HG02763 (cell line): ENCODE data around the gene ADAM8.

Experiments
- ATAC-seq: cut with Tn5 transposase; IDR thresholded peaks from one replicate; pipeline ENCODE4 v1.9.1; 2021; ENCODE audit warnings: mild to moderate bottlenecking, moderate library complexity; ENCODE audit not compliant: unreplicated experiment

ADAM8 gene

DNA sequence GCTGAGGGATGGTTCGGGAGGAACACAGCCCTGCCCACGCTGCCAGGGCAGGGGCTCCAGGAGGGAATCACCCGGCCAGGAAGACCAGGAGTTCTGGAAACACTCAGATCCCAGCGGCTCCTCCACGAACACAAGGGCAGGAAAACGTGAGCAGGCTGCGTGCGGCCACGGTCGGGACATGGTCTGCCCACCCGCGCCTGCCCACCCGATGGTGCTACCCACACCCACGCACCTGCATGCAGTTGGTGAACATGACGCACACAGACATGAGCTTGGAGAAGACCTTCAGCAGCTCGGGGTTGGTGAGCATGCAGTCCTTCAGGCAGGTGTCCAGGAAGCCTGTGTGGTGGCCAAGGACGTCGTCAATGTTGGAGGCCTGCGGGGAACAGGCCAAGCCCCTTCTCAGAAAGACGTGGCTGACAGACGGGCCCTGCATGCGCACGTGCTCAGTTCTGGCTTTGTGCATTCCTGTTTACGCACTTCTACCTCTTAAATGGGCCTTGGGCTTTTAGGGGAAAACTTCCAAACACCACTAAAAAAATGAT, 6.2 kb upstream of the ADAM8 start:
- ATAC-seq, result no peak

DNA sequence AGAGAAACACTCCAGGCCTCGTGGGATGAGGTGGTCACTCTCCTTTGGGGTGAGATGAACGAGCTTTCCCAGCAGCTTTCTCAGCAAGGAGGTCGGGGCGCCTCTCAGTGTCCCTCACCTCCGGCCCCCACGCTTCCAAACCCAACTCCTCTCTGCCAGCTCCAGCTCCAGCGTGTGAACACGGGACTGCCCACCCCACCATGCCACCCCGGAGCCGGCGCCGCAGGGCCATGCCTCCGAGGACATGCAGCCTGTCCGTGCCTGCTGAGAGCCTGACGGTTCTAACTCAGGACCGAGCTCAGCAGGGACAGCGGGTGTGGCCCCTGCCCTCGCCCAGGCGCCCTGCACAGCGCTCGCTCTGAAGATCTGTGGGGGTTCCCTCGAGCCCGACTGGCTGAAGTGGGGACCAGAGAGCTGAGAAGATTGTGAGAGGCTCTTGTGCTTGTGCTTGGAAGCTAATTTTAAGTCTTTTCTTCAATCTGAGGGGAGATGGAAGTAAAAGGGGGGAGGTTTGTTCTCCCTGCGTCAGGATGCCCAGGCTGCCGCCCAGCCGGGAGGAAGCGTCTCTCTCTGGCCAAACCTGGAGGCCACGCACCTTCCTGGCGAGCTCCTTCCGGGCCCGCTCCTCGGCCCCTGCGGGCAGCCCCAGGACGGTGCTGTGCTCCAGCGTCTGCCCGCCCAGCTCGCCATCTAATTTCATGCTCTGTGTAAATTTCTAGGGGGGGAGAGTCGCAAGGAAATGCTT, 5.1 kb upstream of the ADAM8 start:
- no peak for ATAC-seq

DNA sequence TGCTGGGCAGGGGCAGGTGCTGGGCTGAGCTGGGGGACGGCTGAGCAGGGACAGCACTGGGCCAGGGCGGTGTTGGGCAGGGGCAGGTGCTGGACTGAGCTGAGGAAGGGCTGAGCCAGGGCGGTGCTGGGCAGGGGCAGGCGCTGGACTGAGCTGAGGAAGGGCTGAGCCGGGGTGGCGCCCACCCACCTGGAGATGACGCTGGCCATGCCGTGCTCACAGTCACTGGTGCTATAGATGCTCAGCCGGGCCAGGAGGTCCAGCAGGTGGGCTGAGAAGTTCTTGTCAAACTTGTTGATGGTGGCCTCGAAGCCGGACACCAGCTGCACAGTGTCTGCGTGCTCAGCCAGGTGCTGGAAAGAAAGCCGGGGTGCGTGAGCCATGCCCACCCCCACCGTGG, 4.4 kb upstream of the ADAM8 start:
- no peak for ATAC-seq

DNA sequence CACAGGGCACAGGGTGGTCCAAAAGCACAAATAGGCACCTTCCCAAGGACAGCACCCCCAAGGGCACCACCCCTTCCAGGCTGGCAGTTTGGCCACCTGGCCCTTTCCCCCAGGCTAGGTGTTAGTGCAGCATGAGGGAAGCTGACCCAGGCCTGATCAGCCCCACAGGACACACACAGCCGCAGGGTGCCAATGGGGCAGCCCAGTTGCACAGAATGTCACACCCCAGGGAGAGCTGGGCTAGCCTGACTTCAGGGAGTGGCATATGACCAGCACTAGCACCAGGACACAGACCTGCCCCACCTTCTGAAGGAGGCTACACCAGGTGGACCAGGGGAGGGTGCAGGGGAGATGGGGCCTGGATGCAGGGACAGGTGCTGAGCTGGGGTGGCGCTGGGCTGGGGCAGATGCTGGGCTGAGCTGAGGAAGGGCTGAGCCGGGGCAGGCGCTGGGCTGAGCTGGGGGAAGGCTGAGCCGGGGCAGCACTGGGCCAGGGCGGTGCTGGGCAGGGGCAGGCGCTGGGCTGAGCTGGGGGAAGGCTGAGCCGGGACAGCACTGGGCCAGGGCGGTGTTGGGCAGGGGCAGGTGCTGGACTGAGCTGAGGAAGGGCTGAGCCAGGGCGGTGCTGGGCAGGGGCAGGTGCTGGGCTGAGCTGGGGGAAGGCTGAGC, 3.9 kb upstream of the ADAM8 start:
- no peak for ATAC-seq

DNA sequence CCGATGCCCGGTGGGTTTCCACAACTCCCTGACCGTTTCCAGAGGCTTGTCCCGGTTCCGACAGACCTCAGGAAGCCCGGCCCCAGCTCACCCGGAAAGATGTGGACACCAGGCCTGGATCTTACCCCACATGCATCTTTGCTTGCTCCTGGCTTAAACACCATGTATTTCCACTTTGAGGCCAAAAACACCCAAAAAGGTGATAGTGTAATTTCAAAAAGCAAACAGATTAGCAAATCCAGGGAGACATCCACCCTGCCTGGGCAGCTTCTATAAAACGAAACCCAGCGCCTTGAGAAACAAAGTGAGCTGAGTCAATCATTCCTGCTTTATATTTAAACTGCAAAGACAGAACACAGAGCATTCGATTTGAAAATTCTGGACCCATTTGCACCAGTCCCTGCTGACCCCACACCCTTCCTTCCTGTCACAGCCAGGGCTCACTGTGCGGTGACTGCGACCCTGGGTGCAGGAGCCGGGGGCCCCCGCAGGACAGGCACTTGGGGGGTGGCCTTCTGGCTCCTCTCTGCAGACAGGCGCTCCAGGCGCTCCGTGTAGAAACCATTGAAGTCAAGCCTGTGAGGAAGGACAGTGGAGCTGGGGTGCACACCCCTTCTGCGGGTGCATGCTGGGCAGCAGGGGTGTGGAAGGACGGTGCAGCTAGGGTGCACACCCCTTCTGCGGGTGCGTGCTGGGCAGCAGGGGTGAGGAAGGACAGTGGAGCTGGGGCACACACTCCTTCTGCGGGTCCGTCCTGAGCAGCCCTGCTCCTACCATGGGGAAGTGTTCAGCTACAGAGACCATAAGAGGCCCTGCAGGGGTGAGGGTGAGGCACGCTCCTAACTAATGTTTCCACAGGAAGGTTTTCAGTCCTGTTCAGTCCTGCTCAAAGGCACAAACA, 2.9 kb upstream of the ADAM8 start:
- no peak for ATAC-seq

DNA sequence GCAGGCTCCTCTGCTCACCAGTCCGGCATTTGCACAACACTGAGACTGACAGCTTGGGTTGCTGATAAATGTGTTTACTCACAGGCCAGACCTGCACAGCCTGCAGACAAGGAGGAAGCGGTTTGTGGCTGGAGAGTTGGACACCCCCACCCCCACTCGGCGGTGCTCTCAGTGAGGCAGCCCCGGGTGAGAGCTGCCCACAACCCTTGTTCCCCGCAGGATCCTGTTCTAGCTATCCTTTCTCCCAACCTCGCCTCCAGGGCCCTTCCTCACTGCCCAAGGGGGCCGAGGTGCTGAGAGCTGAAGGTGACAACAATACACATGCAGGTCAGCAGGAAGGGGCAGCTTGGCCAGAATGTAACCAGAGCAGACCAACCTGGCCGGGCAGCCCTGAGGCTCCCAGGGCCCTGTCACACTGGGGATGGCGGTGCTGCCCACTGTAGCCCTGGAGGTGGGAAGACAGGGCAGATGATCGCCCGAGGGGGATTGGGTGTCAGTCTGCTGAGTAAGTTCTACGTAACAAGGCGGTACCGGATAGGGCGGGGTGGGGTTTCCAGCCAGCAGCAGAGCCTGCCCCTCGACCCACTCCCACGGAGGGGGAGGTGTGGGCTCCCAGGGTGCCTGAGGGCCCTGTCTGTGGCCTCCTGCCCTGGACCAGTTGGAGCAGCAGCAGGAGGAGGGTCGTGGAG, 2.1 kb upstream of the ADAM8 start:
- peak; percentile 32 for ATAC-seq

DNA sequence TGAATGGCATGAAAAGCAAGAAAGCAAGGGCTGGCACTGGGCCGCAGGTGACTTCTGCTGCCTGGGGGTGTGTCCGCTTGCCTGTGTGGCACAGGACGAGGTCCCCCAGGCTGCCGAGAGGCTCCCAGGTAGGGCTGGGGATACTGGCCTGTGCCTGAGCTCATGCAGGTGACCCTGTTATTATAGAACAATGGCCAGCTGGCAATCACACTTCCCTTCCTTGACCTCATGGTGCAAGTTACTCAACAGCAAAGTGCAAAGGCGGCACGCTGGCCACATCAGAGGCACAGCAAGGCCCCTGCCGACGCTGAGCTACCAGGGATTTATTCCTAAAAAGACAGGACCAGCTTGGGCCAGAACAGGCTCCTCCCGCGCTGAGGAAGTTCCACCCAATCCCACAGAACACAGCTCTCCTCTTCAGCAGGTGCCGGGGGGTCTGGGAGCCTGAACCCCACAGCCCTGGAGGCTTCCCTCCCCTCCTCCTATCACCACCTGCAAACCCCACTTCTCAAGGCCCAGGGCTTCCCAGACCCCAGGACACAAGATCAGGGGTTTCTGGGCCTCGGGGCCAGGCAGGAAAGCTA, 1.4 kb upstream of the ADAM8 start:
- ATAC-seq, result no peak

DNA sequence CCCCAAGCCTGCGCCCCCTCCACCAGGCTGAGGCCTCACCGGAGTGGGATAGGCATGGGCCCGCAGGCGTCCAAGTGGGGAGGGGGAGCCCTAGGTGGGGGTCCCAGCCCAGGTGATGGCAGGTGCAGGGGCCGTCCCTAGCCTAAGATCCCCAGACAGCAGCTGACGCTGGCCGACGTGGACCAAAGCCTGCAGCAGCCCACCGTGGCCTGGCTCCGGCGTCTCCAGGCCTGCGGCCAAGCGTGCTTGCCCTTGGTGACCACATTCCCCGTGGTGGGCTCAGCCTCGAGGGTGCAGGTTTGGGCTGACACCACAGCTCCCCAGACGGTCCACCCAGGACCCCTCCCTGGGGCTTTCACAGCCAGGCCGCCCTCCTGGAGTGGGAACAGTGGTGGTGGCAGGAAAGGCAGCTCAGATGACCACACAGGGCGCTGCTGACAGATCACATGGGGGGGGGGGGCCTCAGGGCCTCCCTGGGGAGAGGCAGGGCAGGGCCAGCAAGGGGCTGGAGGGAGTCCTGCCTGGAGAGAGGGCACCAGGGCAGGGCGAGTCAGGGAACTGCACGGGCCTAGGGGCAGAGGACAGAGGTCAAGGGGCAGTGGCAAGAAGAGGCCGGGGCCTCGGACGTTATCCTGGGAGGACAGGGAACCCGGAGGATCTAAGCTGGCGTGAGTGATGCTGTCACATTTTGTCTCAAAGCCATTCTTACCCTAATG, 767 bp upstream of the ADAM8 start:
- no peak for ATAC-seq

DNA sequence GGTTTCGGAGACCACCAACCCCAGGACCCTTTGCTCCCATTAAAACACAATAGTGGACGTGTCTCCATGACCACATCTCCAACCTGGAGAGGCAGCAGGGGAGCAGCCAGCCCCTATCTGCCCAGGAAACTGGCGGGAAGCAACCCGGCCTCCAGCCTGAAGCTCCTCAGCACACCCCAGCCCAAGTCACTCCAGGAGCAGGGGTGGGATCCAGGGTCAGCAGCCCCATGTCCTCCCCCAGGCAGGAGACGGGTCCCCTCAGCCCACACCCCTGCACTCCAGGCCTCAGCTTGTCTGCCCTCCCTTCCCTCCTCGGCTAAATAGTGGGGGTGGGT, 601 bp downstream of the ADAM8 start:
- no peak for ATAC-seq

DNA sequence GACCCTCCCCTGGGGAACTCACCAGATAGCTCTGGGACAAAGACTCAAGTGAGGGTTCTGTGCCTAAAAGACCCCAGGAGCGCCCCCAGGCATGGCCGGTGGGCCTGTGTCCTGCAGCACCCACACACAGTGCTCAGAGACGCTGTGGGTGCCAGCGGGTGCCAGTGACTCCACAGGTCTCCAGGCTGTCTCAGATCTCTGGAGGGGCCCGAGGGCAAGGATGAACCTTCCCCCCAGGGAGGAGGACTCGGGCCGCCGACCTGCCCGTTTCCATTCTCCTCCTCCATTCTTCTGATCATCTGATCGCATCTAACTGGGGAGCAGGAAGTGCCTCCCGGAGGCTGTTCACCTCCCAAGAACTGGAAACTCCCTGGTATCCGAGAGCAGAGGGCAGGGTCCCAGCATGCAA, 980 bp downstream of the ADAM8 start:
- ATAC-seq, result peak; percentile 33

DNA sequence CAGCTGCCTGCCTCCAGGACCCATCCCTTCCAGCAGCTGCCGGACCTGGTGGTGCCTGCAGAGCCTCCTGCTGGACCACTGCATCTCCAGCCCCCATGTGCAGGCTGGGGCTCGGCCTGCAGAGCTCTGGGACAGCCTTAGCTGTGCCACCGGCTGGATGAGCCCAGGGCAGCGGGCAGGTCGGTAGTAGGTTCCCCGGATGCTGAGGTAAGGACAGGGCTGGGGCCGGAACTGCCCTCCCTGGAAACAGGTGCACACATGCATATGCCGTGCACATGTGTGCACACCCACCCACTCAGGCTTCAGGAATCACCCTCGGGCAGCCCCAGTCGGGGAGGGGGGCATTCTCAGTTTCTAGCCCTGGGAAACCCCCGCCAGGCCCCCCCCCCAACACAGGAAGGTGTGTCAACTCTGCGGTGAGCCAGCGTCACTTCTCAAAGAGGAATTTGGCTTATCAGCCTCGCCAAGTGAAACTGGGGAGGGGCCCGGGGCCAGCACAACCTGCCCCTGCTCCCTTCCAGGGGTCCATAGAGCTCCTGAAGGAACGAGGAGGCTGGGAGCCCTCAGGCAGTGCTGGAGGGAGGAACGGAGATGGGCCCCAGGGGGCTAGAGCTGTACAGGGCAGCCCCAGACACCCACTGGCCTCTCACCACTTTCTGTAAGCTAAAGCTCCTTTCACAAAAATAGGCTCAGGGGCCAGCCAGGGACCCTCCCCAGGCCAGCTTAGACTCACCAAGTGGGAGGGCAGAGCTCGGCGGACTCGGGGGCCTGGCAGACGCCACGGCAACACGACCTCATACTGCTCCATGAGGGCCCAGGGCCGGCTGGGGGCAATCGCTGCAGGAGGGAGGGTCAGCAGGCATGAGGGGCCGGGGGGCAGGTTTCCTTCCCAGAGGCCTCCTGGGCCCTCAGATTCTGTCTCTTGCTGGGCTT, 1.7 kb downstream of the ADAM8 start:
- ATAC-seq, result peak; percentile 44

DNA sequence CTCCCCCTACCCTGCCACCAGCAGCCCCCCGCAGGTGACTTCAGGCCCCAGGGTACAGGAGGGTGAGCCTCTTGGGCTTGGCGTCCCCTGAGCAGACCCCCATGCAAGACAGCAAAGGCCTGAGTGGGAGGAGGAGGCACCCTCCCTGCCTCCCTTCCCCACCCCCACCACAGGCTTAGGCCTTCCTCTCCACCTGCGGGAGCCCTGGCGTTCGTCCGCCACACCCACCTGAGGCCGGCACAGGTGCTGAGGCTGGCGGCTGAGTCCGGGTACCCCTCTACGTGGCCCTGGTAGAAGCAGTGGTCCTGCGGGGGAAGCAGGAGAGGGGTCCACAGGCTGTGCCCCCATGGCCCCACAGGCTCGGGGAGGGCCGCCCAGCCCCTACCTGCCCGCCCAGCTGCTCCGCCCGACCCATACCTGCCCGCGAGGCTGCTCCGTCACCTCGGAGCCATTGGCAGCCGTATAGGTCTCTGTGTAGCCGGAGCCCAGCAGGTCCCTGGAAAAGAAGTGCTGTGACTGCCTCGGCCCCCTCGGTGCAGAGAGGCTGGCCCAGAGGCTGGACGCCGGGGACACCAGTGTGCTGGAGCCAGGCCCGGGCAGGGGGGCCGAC, 3.0 kb downstream of the ADAM8 start:
- ATAC-seq, result no peak

DNA sequence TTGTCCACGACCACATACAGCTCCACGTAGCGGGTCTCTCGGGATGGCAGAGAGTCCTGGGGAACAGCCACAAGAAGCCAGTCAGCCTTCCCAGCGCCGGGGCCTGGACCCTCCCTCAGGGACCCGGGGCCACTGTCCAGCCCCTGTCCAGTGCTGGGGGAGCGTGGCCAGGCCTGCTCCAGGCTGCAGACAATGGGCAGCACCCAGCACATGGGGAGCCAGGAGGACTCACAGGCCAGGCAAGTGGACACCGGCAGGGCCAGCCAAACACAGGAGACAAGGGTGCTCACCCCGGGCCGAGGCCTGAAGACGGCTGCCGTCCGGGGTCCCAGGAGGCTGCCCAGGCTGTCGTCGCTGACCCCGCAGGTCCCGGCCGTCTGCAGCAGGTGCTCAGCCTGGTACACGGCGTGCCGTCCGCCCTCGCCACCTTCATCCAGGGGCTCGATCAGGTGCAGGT, 3.7 kb downstream of the ADAM8 start:
- no peak for ATAC-seq

DNA sequence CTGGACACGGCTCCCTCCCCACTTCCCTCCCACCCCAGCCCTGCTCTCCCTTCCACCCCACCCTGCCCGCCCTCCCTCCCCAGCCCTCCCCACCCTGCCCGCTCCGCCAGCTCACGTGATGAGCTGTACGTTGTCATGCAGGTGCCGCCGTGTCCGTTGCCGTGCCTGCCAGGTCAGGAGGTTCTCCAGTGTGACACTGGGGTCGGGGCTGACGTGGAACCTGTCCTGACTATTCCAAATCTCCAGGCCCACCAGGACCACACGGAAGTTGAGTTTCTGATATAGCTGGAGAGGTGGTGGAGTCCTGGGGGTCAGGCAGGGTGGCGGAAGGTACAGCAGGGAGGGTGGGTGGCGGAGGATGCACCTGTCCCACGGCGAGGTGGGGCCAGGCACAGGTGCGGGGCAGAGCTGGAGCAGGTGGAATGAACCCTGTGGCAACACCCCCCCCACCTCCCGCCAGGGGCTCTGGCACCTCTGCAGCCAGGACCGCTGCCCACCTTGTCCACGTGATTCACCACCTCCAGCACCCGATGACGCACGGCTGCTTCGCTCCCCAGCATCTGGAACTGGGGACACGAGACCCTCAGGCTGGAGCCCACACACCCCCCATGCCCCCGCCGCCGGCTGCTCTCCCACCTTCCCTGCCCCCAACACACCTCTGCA, 4.2 kb downstream of the ADAM8 start:
- no peak for ATAC-seq

DNA sequence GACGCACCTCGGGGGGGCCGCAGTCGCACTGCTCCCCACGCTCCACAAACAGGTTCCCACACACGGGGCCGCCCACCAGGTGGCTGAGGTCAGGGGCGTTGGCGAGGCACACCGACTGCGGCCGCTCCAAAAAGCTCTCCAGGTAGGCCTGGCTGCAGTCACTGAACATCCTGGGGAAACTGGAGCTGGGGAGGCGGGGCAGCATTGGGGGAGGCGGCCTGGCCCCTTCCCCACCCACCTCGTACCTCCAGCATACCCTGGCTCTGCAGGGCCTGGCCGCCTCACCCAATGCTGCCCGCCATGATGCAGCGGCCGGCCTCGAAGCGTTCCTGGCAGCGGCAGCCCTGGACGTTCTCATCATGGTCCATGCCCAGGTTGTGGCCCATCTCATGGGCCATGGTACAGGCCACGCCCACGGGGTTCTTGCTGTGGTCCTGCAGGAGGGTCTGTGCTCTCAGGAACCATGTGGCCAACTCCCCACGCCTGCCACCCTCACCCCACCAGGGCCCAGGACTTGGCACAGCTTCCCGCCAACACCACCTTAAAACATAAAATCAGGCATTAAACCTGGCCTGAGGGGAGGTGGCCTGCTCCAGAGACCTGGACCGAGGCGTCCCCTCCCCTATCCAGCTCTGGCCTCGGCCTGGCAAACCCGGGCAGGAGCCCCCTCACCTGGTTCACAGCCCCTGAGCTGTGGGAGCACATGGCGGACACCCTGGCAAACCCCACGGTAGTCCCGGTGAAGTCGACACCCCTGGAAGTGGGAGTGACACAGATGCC, 5.0 kb downstream of the ADAM8 start:
- no peak for ATAC-seq

DNA sequence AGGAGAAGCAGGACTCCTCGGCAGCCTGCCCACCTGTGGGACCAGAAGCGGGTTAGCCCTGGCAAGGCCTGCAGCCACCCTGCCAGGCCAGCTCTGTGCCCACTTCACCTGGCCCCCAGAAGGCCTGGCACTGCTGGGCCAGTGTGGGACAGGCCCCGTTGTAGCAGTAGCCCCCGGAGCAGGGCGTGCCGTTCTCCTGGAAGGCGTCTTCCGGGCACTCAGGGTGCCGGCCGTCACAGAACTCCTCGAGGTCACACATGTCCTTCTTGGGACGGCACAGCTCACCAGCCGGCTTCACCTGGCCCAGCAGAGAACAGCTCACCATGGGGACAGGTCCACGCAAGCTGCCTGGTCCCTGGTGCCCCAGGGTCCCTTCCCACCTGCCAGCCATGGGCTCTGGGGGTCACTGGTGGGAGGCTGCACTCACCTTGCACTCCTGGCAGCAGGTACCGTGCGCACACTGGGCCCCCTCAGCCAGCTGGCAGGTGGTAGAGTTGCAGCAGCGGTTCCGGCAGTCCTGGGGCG, 5.8 kb downstream of the ADAM8 start:
- ATAC-seq, result no peak

DNA sequence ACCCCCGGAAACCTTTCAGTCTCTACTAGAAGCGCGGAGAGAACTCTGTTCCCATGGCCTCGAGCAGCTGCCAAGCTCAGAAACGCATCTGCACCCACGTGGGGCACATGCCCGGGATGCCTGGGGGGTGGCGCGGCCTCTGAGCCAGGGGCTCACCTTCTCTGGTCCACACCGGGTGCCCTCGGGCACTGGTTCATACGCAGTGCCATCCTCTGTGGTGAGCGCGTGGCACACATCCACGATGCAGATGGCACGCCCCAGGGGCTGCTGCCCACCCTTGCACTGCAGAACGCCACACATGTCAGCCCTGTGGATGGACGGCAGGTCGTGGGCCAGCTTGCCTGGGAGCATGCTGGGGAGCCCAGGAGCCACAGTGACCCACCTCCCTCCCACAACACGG, 6.5 kb downstream of the ADAM8 start:
- ATAC-seq, result no peak
